Neural cell (in vitro differentiated cells): ENCODE measurements around the gene POLR1B. TPM values are rescaled to one million over a fixed set of nuclear protein-coding genes. Genes with fewer than 3 reads are reported as not detected.

Experiments used
- H2AFZ ChIP-seq: fragments of 200-600, 300-800 bp; sonication (generic), shearing (Covaris generic); 2 replicates; pipeline ENCODE4 v1.6.0; 2014; ENCODE audit warnings: low read depth, mild to moderate bottlenecking, antibody characterized with exemption, low read length, moderate library complexity
- H3F3A ChIP-seq: fragments of 200-600 bp; shearing (Covaris generic); 2 replicates; pipeline ENCODE4 v1.6.1; 2016; ENCODE audit warnings: mild to moderate bottlenecking, moderate library complexity, mixed read lengths, antibody characterized with exemption, low read length; ENCODE audit not compliant: insufficient read depth, poor library complexity, severe bottlenecking
- H3K27ac ChIP-seq: fragments of 200-600, 300-800 bp; sonication (generic), shearing (Covaris generic); 2 replicates; pipeline ENCODE4 v1.5.1; 2014; ENCODE audit warnings: mild to moderate bottlenecking, low read length, moderate library complexity
- H3K27me3 ChIP-seq: fragments of 300-800, 200-600 bp; sonication (generic), shearing (Covaris generic); 2 replicates; pipeline ENCODE4 v1.6.0; 2014; ENCODE audit warnings: mild to moderate bottlenecking, low read depth, low read length, moderate library complexity; ENCODE audit not compliant: insufficient read depth
- H3K36me3 ChIP-seq: fragments of 300-800, 200-600 bp; sonication (generic), shearing (Covaris generic); 2 replicates; pipeline ENCODE4 v1.5.1; 2014; ENCODE audit warnings: mild to moderate bottlenecking, antibody characterized with exemption, low read length, moderate library complexity; ENCODE audit not compliant: insufficient read depth
- H3K4me2 ChIP-seq: fragments of 300-800, 200-600 bp; sonication (generic), shearing (Covaris generic); 2 replicates; pipeline ENCODE4 v1.6.0; 2014; ENCODE audit warnings: mild to moderate bottlenecking, low read length
- H3K4me3 ChIP-seq: fragments of 300-800, 200-600 bp; sonication (generic), shearing (Covaris generic); 2 replicates; pipeline ENCODE4 v1.5.1; 2014; ENCODE audit warnings: mild to moderate bottlenecking, low read length, moderate library complexity
- H3K79me2 ChIP-seq: fragments of 200-600 bp; shearing (Covaris generic); replicated peaks from 2 replicates; pipeline ENCODE4 v1.6.0; 2014; ENCODE audit warnings: mild to moderate bottlenecking, low read length, moderate library complexity; ENCODE audit not compliant: insufficient read depth
- H3K9ac ChIP-seq: fragments of 300-800, 200-600 bp; sonication (generic), shearing (Covaris generic); 2 replicates; pipeline ENCODE4 v1.6.1; 2016; ENCODE audit warnings: mild to moderate bottlenecking, low read length, mixed read lengths
- H3K9me2 ChIP-seq: fragments of 200-600 bp; shearing (Covaris generic); 2 replicates; pipeline ENCODE4 v1.6.1; 2016; ENCODE audit warnings: mild to moderate bottlenecking, low read length, mixed read lengths; ENCODE audit not compliant: insufficient read depth
- H3K9me3 ChIP-seq: fragments of 200-600, 300-800 bp; sonication (generic), shearing (Covaris generic); 2 replicates; pipeline ENCODE4 v1.6.1; 2016; ENCODE audit warnings: mild to moderate bottlenecking, mixed run types, low read length, moderate library complexity, mixed read lengths
- H4K20me1 ChIP-seq: fragments of 200-600 bp; shearing (Covaris generic); 2 replicates; pipeline ENCODE4 v1.6.1; 2016; ENCODE audit warnings: mild to moderate bottlenecking, mixed run types; ENCODE audit not compliant: insufficient read depth
- EP300 ChIP-seq: fragments of 450-650 bp; conservative IDR thresholded peaks from 2 replicates; pipeline ENCODE4 v1.6.1; 2014; ENCODE audit warnings: antibody characterized with exemption, mild to moderate bottlenecking, moderate library complexity; ENCODE audit not compliant: poor library complexity, severe bottlenecking
- EZH2 ChIP-seq: fragments of 200-600, 300-800 bp; shearing (Covaris generic), sonication (generic); IDR thresholded peaks from 2 replicates; pipeline ENCODE4 v1.6.1; 2014; ENCODE audit warnings: antibody characterized with exemption, low read length, borderline replicate concordance, mild to moderate bottlenecking; ENCODE audit not compliant: insufficient read depth, poor library complexity, severe bottlenecking
- MXI1 ChIP-seq: fragments of 450-650 bp; conservative IDR thresholded peaks from 2 replicates; pipeline ENCODE4 v1.6.1; 2014; ENCODE audit warnings: antibody characterized with exemption, mild to moderate bottlenecking; ENCODE audit not compliant: poor library complexity, severe bottlenecking
- POLR2AphosphoS5 ChIP-seq: IDR thresholded peaks from 2 replicates; pipeline ENCODE4 v1.6.1; 2012
- RAD21 ChIP-seq: fragments of 450-650 bp; conservative IDR thresholded peaks from 2 replicates; pipeline ENCODE4 v1.6.1; 2014; ENCODE audit warnings: antibody characterized with exemption, mild to moderate bottlenecking, moderate library complexity
- SMC3 ChIP-seq: fragments of 450-650 bp; conservative IDR thresholded peaks from 2 replicates; pipeline ENCODE4 v1.6.1; 2014; ENCODE audit warnings: antibody characterized with exemption, mild to moderate bottlenecking, moderate library complexity; ENCODE audit not compliant: poor library complexity
- TAF1 ChIP-seq: IDR thresholded peaks from 2 replicates; pipeline ENCODE4 v1.6.1; 2012; ENCODE audit warnings: low read depth
- polyA plus RNA-seq: library from polyadenylated mRNA; depleted of rRNA; stranded (reverse); fragments of >200 nt; gene quantifications from 2 replicates; pipeline ENCODE4 v1.2.3, GENCODE V29; 2014
- TF ChIP-seq, protein P1 (sequence below): fragments of 450-650 bp; IDR thresholded peaks from 2 replicates; pipeline ENCODE4 v1.5.1; 2014; ENCODE audit warnings: antibody characterized with exemption, mild to moderate bottlenecking, moderate library complexity; ENCODE audit not compliant: poor library complexity, severe bottlenecking
- TF ChIP-seq, protein P2 (sequence below): IDR thresholded peaks from 2 replicates; pipeline ENCODE4 v1.6.1; 2012; ENCODE audit warnings: borderline replicate concordance

The POLR1B gene
- polyA plus RNA-seq, 1 donor from 2014 or later = 9.8 TPM

DNA sequence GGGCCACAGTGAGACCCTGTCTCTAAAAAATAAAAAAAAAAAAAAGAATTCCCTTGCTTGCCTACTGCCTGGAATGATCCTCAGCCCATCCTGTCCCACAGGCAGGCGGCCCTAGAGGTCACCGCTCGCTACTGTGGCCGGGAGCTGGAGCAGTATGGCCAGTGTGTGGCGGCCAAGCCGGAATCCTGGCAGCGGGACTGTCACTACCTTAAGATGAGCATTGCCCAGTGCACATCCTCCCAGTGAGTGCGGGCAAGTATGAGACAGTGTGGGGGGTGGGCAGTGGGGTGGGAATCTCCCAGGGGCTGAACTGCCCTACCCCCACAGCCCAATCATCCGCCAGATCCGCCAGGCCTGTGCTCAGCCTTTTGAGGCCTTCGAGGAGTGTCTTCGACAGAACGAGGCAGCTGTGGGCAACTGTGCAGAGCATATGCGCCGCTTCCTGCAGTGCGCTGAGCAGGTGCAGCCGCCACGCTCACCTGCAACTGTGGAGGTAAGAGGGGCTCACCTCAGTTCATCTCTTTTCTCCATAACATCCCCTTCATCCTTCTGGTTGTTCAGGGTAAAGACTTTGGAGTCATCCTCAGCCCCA is 43.7 kb downstream of the POLR1B start:
- H3K79me2 ChIP-seq = peaks cover 3% of the 10 kb centered on the region
- no peaks in the 10 kb centered on the region for H3K36me3 ChIP-seq
- no peaks in the 10 kb centered on the region for H3F3A ChIP-seq
- TF ChIP-seq POLR2AphosphoS5 = no peak
- TF ChIP-seq TAF1 = no peak
- TF ChIP-seq MXI1 = no peak
- TF ChIP-seq EP300 = no peak
- TF ChIP-seq RAD21 = no peak
- TF ChIP-seq, protein P1, sequence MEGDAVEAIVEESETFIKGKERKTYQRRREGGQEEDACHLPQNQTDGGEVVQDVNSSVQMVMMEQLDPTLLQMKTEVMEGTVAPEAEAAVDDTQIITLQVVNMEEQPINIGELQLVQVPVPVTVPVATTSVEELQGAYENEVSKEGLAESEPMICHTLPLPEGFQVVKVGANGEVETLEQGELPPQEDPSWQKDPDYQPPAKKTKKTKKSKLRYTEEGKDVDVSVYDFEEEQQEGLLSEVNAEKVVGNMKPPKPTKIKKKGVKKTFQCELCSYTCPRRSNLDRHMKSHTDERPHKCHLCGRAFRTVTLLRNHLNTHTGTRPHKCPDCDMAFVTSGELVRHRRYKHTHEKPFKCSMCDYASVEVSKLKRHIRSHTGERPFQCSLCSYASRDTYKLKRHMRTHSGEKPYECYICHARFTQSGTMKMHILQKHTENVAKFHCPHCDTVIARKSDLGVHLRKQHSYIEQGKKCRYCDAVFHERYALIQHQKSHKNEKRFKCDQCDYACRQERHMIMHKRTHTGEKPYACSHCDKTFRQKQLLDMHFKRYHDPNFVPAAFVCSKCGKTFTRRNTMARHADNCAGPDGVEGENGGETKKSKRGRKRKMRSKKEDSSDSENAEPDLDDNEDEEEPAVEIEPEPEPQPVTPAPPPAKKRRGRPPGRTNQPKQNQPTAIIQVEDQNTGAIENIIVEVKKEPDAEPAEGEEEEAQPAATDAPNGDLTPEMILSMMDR = no peak
- TF ChIP-seq SMC3 = no peak
- no peak for TF ChIP-seq EZH2
- no peak overlapping the region for H2AFZ ChIP-seq
- no peaks in the 10 kb centered on the region for H3K27me3 ChIP-seq
- H3K27ac ChIP-seq = no peak overlapping the region
- H3K4me2 ChIP-seq = no peak overlapping the region
- no peak overlapping the region for H3K4me3 ChIP-seq
- H3K9me2 ChIP-seq = no peaks in the 10 kb centered on the region
- H4K20me1 ChIP-seq = no peaks in the 10 kb centered on the region
- H3K9me3 ChIP-seq = no peaks in the 10 kb centered on the region
- no peak overlapping the region for H3K9ac ChIP-seq

DNA sequence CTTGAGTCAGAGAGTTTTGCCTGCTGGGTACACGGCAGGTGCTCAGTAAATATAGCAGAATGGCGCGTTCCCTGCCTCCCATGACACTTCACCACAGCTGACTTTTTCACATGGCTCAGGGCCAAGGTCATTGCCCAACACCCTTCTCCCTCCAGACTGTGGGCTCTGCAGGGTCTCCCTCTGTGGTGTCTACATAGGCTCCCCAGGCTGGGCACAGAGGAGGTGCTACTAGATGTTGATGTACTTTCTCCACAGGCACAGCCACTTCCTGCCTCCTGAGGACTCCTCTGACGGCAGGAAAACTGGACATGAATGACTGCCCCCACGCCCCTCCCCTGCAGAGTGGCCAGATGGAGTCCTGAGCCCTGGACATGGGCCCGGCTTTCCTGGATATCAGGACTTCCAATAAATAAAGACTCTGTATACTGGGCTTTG is 46.4 kb downstream of the POLR1B start:
- Histone ChIP-seq H3F3A (no peaks in the 10 kb centered on the region), H3K36me3 (no peaks in the 10 kb centered on the region), H2AFZ (no peak overlapping the region), H3K27ac (no peak overlapping the region), H3K9me3 (no peaks in the 10 kb centered on the region), H3K79me2 (peaks cover 3% of the 10 kb centered on the region), H3K9ac (no peak overlapping the region), H3K27me3 (no peaks in the 10 kb centered on the region), H3K4me2 (no peak overlapping the region), H3K4me3 (no peak overlapping the region), H4K20me1 (no peaks in the 10 kb centered on the region), H3K9me2 (no peaks in the 10 kb centered on the region)
- TF ChIP-seq EP300 (no peak), TAF1 (no peak), POLR2AphosphoS5 (no peak), SMC3 (no peak), EZH2 (no peak), RAD21 (no peak), MXI1 (no peak)
- TF ChIP-seq, protein P1 = no peak
- TF ChIP-seq, protein P2, sequence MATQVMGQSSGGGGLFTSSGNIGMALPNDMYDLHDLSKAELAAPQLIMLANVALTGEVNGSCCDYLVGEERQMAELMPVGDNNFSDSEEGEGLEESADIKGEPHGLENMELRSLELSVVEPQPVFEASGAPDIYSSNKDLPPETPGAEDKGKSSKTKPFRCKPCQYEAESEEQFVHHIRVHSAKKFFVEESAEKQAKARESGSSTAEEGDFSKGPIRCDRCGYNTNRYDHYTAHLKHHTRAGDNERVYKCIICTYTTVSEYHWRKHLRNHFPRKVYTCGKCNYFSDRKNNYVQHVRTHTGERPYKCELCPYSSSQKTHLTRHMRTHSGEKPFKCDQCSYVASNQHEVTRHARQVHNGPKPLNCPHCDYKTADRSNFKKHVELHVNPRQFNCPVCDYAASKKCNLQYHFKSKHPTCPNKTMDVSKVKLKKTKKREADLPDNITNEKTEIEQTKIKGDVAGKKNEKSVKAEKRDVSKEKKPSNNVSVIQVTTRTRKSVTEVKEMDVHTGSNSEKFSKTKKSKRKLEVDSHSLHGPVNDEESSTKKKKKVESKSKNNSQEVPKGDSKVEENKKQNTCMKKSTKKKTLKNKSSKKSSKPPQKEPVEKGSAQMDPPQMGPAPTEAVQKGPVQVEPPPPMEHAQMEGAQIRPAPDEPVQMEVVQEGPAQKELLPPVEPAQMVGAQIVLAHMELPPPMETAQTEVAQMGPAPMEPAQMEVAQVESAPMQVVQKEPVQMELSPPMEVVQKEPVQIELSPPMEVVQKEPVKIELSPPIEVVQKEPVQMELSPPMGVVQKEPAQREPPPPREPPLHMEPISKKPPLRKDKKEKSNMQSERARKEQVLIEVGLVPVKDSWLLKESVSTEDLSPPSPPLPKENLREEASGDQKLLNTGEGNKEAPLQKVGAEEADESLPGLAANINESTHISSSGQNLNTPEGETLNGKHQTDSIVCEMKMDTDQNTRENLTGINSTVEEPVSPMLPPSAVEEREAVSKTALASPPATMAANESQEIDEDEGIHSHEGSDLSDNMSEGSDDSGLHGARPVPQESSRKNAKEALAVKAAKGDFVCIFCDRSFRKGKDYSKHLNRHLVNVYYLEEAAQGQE = no peak
